Neutrophil (primary cell): ENCODE data around the gene CNTNAP2.
"Not testable (repeated sequence)": the region's sequence is repeated elsewhere in the genome, so short reads cannot be mapped to it uniquely, and the experiment has no call there.

Experiments used
- H3K27ac ChIP-seq: fragments of 200-600 bp; sonication (generic); 2 replicates; pipeline ENCODE4 v1.5.1; 2016; ENCODE audit warnings: mild to moderate bottlenecking, moderate library complexity
- H3K27me3 ChIP-seq: fragments of 200-600 bp; sonication (generic); 2 replicates; pipeline ENCODE4 v1.6.0; 2016; ENCODE audit warnings: mild to moderate bottlenecking
- H3K36me3 ChIP-seq: fragments of 200-600 bp; sonication (generic); 2 replicates; pipeline ENCODE4 v1.5.1; 2017
- H3K4me1 ChIP-seq, 2 experiments: fragments of 200-600 bp in 1 of 2; sonication (generic) in 1 of 2; 1 replicate in 1 of 2; 2 replicates in 1 of 2; pipeline versions ENCODE4 v1.5.1 to v1.6.1; 2013 to 2016; ENCODE audit warnings: low read depth in 1 of 2, low read length in 1 of 2, mild to moderate bottlenecking in 1 of 2, moderate library complexity in 1 of 2; ENCODE audit not compliant: control insufficient read depth in 1 of 2, insufficient read depth in 1 of 2
- H3K4me3 ChIP-seq, 2 experiments: fragments of 200-600 bp in 1 of 2; sonication (generic) in 1 of 2; 1 replicate in 1 of 2; 2 replicates in 1 of 2; pipeline ENCODE4 v1.5.1; 2013 to 2016; ENCODE audit warnings: low read depth in 1 of 2, low read length in 1 of 2, mild to moderate bottlenecking in 1 of 2, moderate library complexity in 1 of 2
- H3K9me3 ChIP-seq: fragments of 200-600 bp; sonication (generic); 2 replicates; pipeline ENCODE4 v1.5.1; 2016
- TF ChIP-seq, protein P1 (sequence below): fragments of 200-600 bp; sonication (generic); IDR thresholded peaks from 2 replicates; pipeline ENCODE4 v1.5.1; 2016; ENCODE audit warnings: antibody characterized with exemption

The CNTNAP2 gene

DNA sequence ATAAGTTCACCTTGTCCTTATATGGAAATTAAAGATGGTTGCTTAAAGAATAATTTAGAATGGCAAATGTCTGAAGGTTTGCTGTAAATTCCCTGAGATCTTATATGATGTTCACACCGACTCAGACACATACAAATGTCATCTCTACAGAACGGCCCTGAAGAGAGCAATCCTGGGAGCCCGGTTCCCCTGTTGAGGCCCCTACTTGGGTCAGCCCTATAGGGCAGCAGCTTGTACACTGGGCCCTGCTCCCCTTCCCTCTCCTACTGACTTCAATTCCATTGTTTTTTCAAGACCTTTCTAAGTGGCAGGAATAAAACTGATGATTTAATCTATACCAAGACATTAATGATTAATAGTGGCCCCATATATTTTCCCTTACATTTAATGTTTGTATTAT is 1660.7 kb downstream of the CNTNAP2 start:
- Histone ChIP-seq H3K27ac (no peak overlapping the region), H3K4me3 (no peak overlapping the region), H3K27me3 (no peaks in the 10 kb centered on the region), H3K36me3 (no peaks in the 10 kb centered on the region), H3K9me3 (no peaks in the 10 kb centered on the region), H3K4me1 (no peaks in the 10 kb centered on the region)
- TF ChIP-seq, protein P1, sequence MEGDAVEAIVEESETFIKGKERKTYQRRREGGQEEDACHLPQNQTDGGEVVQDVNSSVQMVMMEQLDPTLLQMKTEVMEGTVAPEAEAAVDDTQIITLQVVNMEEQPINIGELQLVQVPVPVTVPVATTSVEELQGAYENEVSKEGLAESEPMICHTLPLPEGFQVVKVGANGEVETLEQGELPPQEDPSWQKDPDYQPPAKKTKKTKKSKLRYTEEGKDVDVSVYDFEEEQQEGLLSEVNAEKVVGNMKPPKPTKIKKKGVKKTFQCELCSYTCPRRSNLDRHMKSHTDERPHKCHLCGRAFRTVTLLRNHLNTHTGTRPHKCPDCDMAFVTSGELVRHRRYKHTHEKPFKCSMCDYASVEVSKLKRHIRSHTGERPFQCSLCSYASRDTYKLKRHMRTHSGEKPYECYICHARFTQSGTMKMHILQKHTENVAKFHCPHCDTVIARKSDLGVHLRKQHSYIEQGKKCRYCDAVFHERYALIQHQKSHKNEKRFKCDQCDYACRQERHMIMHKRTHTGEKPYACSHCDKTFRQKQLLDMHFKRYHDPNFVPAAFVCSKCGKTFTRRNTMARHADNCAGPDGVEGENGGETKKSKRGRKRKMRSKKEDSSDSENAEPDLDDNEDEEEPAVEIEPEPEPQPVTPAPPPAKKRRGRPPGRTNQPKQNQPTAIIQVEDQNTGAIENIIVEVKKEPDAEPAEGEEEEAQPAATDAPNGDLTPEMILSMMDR, result no peak

DNA sequence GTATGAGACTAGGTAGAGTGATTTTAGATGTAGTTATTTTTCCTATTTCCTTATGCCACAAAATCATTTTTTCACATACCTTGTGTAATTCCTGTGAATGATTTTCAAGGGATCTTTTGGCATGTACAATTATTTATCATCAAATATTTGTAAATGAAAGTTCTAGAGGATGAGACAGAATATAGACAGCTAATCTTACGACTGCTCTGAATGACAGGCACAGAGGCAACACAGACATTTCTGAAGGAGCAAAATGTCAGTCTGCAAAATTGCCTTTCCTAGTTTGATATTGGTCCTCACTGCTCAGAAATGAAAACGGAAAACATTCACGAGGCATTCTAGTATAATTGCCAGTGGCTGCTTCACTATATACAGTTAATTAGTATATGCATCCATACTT is 1663.3 kb downstream of the CNTNAP2 start:
- Histone ChIP-seq H3K27me3 (no peaks in the 10 kb centered on the region), H3K4me1 (no peaks in the 10 kb centered on the region), H3K4me3 (no peak overlapping the region), H3K27ac (no peak overlapping the region), H3K9me3 (no peaks in the 10 kb centered on the region), H3K36me3 (no peaks in the 10 kb centered on the region)
- TF ChIP-seq, protein P1, result no peak

DNA sequence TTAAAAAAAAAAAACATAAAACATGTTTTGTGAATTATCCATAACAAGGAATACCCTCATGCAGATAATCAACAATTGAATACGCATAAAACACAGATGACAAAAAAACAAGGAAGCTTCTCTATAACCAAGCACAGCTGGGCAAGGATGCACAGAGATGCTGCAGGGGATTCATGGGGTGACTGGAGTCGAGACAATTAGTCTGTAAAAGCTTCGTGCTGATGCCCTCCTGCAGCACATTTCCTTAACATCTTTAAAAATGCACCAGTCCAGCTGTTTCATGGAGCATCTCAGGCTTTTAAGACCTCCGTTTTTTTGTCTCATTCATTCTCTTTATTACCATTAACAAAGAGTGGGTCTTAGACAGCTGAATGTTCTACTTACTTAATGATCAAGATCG is 1680.0 kb downstream of the CNTNAP2 start:
- no peaks in the 10 kb centered on the region for H3K9me3 ChIP-seq
- no peaks in the 10 kb centered on the region for H3K4me1 ChIP-seq
- no peak overlapping the region for H3K4me3 ChIP-seq
- H3K27me3 ChIP-seq, result no peaks in the 10 kb centered on the region
- TF ChIP-seq, protein P1, result no peak
- no peaks in the 10 kb centered on the region for H3K36me3 ChIP-seq
- H3K27ac ChIP-seq, result no peak overlapping the region

GRCh38 chr7:147798001-147798400 is 1681.4 kb downstream of the CNTNAP2 start:
- no peak overlapping the region for H3K27ac ChIP-seq
- H3K4me1 ChIP-seq, result no peaks in the 10 kb centered on the region
- H3K9me3 ChIP-seq, result no peaks in the 10 kb centered on the region
- no peaks in the 10 kb centered on the region for H3K27me3 ChIP-seq
- TF ChIP-seq, protein P1, result no peak
- no peaks in the 10 kb centered on the region for H3K36me3 ChIP-seq
- no peak overlapping the region for H3K4me3 ChIP-seq

GRCh38 chr7:147801762-147802161 is 1685.2 kb downstream of the CNTNAP2 start:
- H3K4me1 ChIP-seq, H3K27ac ChIP-seq, H3K9me3 ChIP-seq, H3K27me3 ChIP-seq, H3K4me3 ChIP-seq, H3K36me3 ChIP-seq: not testable (repeated sequence)

DNA sequence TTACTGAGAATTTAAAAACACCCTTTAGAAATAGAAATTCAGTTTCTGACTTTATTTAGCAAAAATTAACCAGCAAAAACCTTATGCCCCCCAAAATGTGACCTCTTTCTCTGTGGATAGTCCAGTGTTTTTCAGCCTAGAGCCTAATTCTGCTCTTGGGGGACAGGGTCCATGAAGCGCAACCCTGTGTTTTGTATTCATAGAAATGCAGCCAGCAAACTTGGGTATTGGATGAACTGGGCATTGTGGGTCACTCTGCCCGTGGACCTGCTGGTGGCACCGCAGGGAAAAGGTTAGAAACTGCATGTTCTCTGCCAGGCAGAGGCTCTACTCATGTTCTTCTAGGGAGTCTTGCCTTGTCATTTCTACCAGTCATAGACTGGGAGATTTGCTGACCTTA is 1686.5 kb downstream of the CNTNAP2 start:
- TF ChIP-seq, protein P1, result no peak
- H3K9me3 ChIP-seq, result no peaks in the 10 kb centered on the region
- no peaks in the 10 kb centered on the region for H3K36me3 ChIP-seq

More for the DNA sequence above, 1686.5 kb downstream of the CNTNAP2 start:
- Histone ChIP-seq H3K27ac (no peak overlapping the region), H3K27me3 (no peaks in the 10 kb centered on the region), H3K4me1 (no peaks in the 10 kb centered on the region), H3K4me3 (no peak overlapping the region)
